ENCODE measurements around the gene RABL3.

The RABL3 gene

GRCh38 chr3:120772081-120772480 lies 29.8 kb upstream of the RABL3 start:
- no peak overlapping the region for H3K27ac ChIP-seq
- TF ChIP-seq CTCF (conservative IDR thresholded peaks at IDR 0.05) = no peak

DNA sequence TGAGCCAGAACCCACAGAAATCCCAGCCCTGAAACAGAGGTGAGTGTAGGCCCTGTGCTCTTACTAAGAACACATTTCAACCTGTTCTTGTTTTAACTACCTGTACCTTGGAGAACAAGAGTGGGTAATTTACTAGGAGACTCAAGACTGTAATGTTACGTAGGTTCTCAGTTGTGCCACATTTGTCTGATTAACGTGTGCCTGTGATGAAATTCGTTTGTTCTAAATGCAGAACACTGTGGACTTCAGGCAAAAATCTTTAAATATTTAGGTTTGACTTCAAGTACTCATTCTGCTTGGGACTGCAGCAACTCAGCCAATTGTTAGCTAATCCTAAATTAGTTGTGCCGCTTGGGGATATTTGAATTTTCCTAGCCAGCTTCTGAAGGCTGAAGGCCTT lies 28.6 kb upstream of the RABL3 start:
- H3K27ac ChIP-seq = no peak overlapping the region
- TF ChIP-seq CTCF (conservative IDR thresholded peaks at IDR 0.05) = no peak

DNA sequence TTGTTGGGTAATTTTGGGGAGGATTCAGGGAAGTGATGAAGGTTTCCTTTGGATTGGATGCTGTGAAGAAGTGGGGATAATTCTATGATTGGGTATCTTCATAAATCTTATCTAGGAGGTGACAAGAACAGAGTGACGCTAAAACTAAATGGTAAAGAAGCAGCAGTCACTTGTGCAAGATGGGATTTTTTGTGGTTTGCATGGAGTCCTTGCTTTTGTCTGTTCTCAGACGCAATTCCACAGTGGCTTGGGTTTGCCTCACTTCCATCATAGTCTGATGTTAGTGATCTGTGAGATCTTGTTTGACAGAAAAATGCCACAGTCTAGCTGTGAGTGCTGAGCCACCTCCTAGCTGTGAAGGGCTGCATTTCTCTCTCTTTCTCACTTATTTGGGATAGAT lies 27.1 kb upstream of the RABL3 start:
- H3K27ac ChIP-seq = no peak overlapping the region
- no peak for TF ChIP-seq CTCF (conservative IDR thresholded peaks at IDR 0.05)

DNA sequence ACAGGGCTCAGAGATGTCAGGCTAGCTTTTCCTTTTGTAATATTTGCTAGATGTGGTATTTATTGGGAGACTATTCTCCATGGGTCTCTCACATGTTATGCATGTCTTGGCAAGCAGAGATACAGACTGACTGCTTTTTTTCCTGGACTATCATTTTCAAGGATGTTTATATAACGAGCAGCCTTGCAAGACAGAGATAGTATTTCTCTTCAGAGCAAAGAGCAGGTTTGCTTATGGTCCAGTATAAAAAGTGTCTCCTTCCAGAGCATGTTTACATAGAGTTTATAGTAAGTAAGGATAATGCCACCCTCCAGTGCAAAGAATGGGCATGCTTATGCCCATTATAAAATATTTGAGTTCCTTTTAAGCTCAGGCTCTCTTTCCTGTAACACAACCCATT lies 24.8 kb upstream of the RABL3 start:
- TF ChIP-seq CTCF (conservative IDR thresholded peaks at IDR 0.05) = no peak
- H3K27ac ChIP-seq = peak overlapping the region; percentile 30

DNA sequence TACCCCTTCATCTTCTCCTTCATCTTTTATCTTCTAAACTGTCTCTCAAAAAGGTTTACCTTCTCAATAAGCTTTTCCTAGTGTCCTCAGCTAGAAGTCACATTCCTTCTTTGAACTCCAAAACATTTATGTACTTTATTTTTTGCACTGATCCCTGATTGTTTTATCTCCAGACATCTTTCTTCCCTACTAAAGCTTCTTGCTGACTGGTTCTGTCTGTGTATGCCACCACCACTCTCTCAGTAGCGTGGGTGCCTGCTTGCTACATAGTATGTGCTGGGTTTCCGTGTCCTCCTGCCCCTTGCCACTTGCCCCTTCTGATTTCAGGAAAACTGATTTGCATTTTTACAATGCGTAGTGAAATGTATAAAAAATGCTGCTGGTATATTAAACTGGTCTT lies 24.3 kb upstream of the RABL3 start:
- peak overlapping the region; percentile 30 for H3K27ac ChIP-seq
- TF ChIP-seq CTCF (conservative IDR thresholded peaks at IDR 0.05) = no peak

DNA sequence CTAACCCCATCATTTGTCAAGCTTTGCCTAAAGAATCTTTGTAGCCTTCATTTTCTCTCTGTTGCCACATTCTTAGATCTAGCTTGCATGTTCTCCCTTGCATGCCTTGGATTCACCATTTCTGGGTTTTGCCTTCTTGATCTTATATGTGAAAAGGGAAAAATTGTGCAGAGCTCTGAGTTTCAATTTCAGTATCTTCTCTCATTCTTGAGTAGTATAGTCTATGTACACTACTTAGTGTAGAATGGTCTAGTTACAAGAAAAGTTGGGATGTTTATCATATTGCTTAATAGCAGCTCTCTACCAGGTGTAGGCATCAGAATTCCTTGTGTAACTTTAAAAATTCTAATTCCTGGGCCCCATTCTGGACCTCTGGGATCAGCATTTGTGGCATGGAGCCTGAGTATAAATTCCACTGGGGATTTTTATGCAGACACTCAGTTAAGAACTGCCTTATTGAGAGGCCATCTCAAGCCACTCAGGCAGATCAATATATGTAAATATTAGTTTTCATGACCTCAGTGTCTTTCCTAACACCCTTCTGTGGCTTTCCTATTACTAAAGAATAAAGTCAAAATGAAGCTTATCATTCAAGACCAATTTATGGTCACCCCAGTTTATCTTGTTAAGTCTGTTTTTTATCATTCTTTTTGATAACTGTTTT lies 23.6 kb upstream of the RABL3 start:
- H3K27ac ChIP-seq = no peak overlapping the region
- no peak for TF ChIP-seq CTCF (conservative IDR thresholded peaks at IDR 0.05)

GRCh38 chr3:120764206-120764605 lies 21.9 kb upstream of the RABL3 start:
- no peak for TF ChIP-seq CTCF (conservative IDR thresholded peaks at IDR 0.05)
- no peak overlapping the region for H3K27ac ChIP-seq
